ENCODE data around the gene ANKRD31. TPM values are rescaled to one million over a fixed set of nuclear protein-coding genes. Genes with fewer than 3 reads are reported as not detected.
A peak's percentile ranks its signal among the peaks of the same experiment; 100 is the strongest.

The ANKRD31 gene, protein sequence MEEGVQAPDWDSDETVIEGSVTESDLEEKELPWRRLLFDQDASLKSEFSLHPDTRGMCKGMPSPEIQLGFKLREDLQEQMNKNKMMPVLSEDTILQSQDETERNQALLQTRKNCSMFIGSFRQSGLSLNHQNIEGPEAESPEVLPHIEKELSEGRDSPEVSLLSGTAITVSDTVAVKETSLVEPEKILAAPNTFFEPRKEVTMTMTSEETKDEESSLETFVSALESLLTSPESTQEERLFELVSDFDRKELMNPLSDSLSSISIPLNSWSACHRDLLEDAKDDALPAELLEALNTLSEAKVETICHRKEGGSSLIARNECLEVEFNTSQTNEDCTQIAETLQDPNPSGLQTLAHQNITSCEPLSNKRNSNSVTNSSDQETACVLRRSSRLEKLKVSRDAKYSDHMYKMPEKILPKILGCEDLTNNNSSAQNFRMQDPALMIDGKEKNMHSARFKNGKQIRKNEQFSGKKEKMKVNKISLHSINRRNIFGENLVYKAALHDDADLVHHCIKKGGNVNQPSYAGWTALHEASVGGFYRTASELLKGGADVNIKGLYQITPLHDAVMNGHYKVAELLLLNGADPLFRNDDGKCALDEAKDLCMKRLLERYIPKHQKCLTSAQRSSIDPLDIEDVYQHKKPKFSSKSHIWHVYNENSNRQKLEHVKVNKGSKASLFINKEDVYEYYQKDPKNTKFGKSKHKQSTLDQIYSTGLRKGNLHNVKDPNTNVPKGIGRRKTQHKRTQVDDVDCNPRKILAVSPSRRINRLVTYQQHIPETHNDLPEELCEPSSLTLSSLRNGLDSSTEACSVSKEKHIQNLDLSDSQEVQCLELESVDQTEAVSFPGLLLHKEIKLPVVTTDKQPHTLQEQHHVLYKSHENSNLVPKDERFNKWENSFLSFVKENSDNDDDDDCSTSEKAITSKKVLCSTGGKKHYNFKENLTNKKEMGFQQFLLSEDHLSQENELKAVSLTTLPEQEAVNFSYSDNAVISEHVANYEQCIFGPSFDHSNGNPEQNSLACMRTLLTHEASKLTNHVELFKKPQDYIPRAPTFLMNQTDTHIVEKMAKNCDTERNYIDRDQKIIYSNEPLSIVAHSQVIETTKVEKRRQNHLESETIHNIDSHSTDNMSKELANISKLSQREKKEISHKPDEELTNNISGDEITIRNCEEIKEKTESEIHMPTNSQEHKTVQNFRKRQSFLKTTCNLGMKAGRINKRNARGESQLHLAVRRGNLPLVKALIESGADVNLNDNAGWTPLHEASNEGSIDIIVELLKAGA (N-terminal part only)
- 0.29 TPM for polyA plus RNA-seq (2013)

DNA sequence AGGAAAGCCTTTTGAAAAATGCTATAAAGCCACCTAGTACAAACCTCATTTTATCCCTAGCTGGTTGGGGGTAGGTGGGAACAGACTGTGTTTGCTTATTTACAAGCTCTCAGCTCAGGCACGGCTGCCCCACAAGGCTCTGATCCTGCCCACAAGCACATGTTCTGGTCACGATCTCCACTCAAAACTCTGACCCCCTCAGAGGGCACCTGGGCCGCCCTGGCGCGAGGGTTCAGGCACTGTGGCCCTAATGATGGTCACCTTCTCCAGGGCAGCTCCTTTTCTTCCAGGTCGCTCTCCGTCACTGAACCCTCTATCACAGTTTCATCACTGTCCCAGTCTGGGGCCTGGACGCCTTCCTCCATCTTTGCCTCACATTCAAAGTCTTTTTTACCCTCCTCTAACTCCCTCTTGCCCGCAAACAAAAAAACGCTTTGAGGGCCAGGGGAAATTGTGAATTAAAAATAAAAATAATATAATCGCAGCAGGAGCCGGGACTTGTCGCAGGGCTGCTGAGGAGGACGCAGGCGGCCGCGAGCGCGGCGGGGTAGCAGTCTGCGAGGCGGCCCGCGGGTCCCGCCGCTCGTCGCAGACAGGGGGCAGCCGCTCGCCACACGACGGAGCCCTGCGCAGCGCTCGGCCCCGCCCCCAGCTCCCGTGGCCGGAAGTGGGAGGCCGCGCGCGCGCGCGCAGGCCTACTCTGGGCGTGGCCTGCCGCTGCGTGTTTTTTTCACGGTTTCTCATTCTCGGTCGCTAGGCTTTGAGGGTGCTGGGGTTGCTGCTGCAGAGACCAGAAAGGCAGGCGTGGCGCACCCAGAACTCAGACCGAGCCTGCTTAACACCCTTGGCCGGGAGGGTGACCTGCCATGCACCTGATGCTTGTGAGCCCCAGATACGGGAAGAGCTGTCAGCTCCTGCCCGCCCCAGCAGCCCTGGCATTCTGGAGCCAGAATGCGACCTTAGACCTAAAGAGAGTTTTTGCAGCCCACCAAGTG, at the start of gene ANKRD31:
ANKRD31 (minus strand) TSS at position 557 of the 995 bp plus-strand sequence; CDS start at position 365, 192 bp downstream.
- Histone ChIP-seq H3K4me1 (ENCODE audit: control extremely low read depth in 1 of 4, control insufficient read depth in 4 of 4, insufficient read depth in 4 of 4, low read length in 3 of 4) (peaks cover 0 to 12% (median 7%) of the 10 kb centered on the region in 4 experiments), H3K4me3 (ENCODE audit: control insufficient read depth in 1 of 7, extremely low read depth in 1 of 7, insufficient read depth in 4 of 7, low read depth in 2 of 7, low read length in 6 of 7) (peak within 1 kb of the TSS; percentile 67 to 95 (median 77)), H3K27me3 (replicated peaks in 2 of 5; ENCODE audit: control insufficient read depth in 4 of 5, insufficient read depth in 5 of 5, low read length in 4 of 5) (no peaks in the 10 kb centered on the region), H3K9me3 (ENCODE audit: control extremely low read depth in 1 of 5, control insufficient read depth in 4 of 5, insufficient read depth in 2 of 5, low read depth in 1 of 5, low read length in 4 of 5) (no peaks in the 10 kb centered on the region), H3K27ac (ENCODE audit: insufficient read depth in 1 of 2, low read depth in 1 of 2, low read length in 2 of 2, poor library complexity in 1 of 2, severe bottlenecking in 2 of 2) (peak within 1 kb of the TSS in 1 of 2 experiments; percentile 64), H3K36me3 (ENCODE audit: control insufficient read depth in 4 of 4, insufficient read depth in 4 of 4, low read length in 3 of 4) (no peaks in the 10 kb centered on the region)
- ChIA-PET CTCF (interaction anchor here (0.6 to 2.9 kb wide), 14 partner anchors 11 to 829 kb away, joined by 3 to 20 read pairs (median 3); partner anchors contain the start of gene HMGCR), POLR2A (interaction anchor here (0.6 kb wide), 2 partner anchors 12 to 179 kb away, joined by 3 read pairs; no protein-coding TSS in a partner anchor)
- WGBS (ENCODE audit: insufficient coverage): 9% methylated on average over 48 of the region's 58 CpGs
- DNase-seq: peak; percentile 86 to 92 (median 90)

DNA sequence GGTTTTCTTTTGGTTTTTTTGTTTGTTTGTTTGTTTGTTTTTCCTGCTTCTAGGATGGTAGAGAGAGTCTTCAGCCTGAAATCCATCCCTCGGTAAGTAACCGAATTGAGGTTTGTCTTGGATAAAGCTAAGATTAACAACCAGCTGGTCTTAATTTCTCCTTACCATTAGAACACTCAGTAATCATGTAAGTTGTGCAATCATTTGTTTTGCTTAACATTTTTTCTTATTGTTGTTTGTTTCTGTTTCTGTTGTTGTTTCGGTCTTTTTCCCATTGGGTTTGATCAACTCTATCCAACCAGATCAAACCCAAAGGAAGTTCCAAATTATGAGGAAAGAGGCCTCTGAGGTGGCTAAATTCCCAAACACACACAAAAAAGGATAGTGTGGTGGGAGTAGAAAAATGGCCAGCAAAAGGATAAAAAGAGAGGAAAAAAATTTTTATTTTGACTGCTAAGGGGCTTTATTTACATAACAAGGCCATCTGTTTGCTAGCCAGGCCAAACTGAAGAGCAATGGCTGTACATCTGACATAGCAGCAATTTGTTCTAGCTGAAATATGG, 49.6 kb upstream of the ANKRD31 start:
- WGBS (ENCODE audit: insufficient coverage): no CpG with 5 or more reads among the region's 3 CpGs
- CTCF ChIA-PET: no interaction called here
- H3K4me1 ChIP-seq (ENCODE audit: control extremely low read depth in 1 of 4, control insufficient read depth in 4 of 4, insufficient read depth in 4 of 4, low read length in 3 of 4): no peaks in the 10 kb centered on the region

GRCh38 chr5:75282581-75282980, 45.9 kb upstream of the ANKRD31 start:
- H3K9me3 ChIP-seq (ENCODE audit: control extremely low read depth in 1 of 5, control insufficient read depth in 4 of 5, insufficient read depth in 2 of 5, low read depth in 1 of 5, low read length in 4 of 5): peaks cover 0 to 2% (median 0%) of the 10 kb centered on the region in 5 experiments
- CTCF ChIA-PET: interaction anchor here (1.0 kb wide), 1 partner anchor 11 kb away, joined by 3 read pairs; no protein-coding TSS in a partner anchor
- WGBS (ENCODE audit: insufficient coverage): 100% methylated on average over 2 of the region's 2 CpGs
- no peaks in the 10 kb centered on the region for H3K27me3 ChIP-seq (replicated peaks in 2 of 5; ENCODE audit: control insufficient read depth in 4 of 5, insufficient read depth in 5 of 5, low read length in 4 of 5)
- POLR2A ChIA-PET: no interaction called here
- H3K36me3 ChIP-seq (ENCODE audit: control insufficient read depth in 4 of 4, insufficient read depth in 4 of 4, low read length in 3 of 4): no peaks in the 10 kb centered on the region
- H3K4me1 ChIP-seq (ENCODE audit: control extremely low read depth in 1 of 4, control insufficient read depth in 4 of 4, insufficient read depth in 4 of 4, low read length in 3 of 4): no peaks in the 10 kb centered on the region
- no peak for DNase-seq
- H3K4me3 ChIP-seq (ENCODE audit: control insufficient read depth in 1 of 7, extremely low read depth in 1 of 7, insufficient read depth in 4 of 7, low read depth in 2 of 7, low read length in 6 of 7): no peak overlapping the region
- H3K27ac ChIP-seq (ENCODE audit: insufficient read depth in 1 of 2, low read depth in 1 of 2, low read length in 2 of 2, poor library complexity in 1 of 2, severe bottlenecking in 2 of 2): no peak overlapping the region

More for the DNA sequence above, 49.6 kb upstream of the ANKRD31 start:
- Histone ChIP-seq H3K4me3 (ENCODE audit: control insufficient read depth in 1 of 7, extremely low read depth in 1 of 7, insufficient read depth in 4 of 7, low read depth in 2 of 7, low read length in 6 of 7) (no peak overlapping the region), H3K9me3 (ENCODE audit: control extremely low read depth in 1 of 5, control insufficient read depth in 4 of 5, insufficient read depth in 2 of 5, low read depth in 1 of 5, low read length in 4 of 5) (peaks cover 0 to 2% (median 0%) of the 10 kb centered on the region in 5 experiments), H3K27ac (ENCODE audit: insufficient read depth in 1 of 2, low read depth in 1 of 2, low read length in 2 of 2, poor library complexity in 1 of 2, severe bottlenecking in 2 of 2) (no peak overlapping the region), H3K36me3 (ENCODE audit: control insufficient read depth in 4 of 4, insufficient read depth in 4 of 4, low read length in 3 of 4) (no peaks in the 10 kb centered on the region), H3K27me3 (replicated peaks in 2 of 5; ENCODE audit: control insufficient read depth in 4 of 5, insufficient read depth in 5 of 5, low read length in 4 of 5) (no peaks in the 10 kb centered on the region)
- POLR2A ChIA-PET: no interaction called here
- DNase-seq: no peak

GRCh38 chr5:75281716-75282465, 45.2 kb upstream of the ANKRD31 start:
- Histone ChIP-seq H3K36me3 (ENCODE audit: control insufficient read depth in 4 of 4, insufficient read depth in 4 of 4, low read length in 3 of 4) (no peaks in the 10 kb centered on the region), H3K27ac (ENCODE audit: insufficient read depth in 1 of 2, low read depth in 1 of 2, low read length in 2 of 2, poor library complexity in 1 of 2, severe bottlenecking in 2 of 2) (no peak overlapping the region), H3K27me3 (replicated peaks in 2 of 5; ENCODE audit: control insufficient read depth in 4 of 5, insufficient read depth in 5 of 5, low read length in 4 of 5) (no peaks in the 10 kb centered on the region), H3K4me3 (ENCODE audit: control insufficient read depth in 1 of 7, extremely low read depth in 1 of 7, insufficient read depth in 4 of 7, low read depth in 2 of 7, low read length in 6 of 7) (no peak overlapping the region), H3K9me3 (ENCODE audit: control extremely low read depth in 1 of 5, control insufficient read depth in 4 of 5, insufficient read depth in 2 of 5, low read depth in 1 of 5, low read length in 4 of 5) (no peaks in the 10 kb centered on the region), H3K4me1 (ENCODE audit: control extremely low read depth in 1 of 4, control insufficient read depth in 4 of 4, insufficient read depth in 4 of 4, low read length in 3 of 4) (no peaks in the 10 kb centered on the region)
- WGBS (ENCODE audit: insufficient coverage): 88% methylated on average over 2 of the region's 4 CpGs
- DNase-seq: no peak
- CTCF ChIA-PET: interaction anchor here (0.5 to 1.0 kb wide), 2 partner anchors 11 to 939 kb away, joined by 3 read pairs; no protein-coding TSS in a partner anchor
- POLR2A ChIA-PET: no interaction called here

- POLR2A ChIA-PET: no interaction called here
- Histone ChIP-seq H3K27ac (ENCODE audit: insufficient read depth in 1 of 2, low read depth in 1 of 2, low read length in 2 of 2, poor library complexity in 1 of 2, severe bottlenecking in 2 of 2) (no peak overlapping the region), H3K9me3 (ENCODE audit: control extremely low read depth in 1 of 5, control insufficient read depth in 4 of 5, insufficient read depth in 2 of 5, low read depth in 1 of 5, low read length in 4 of 5) (no peaks in the 10 kb centered on the region), H3K36me3 (ENCODE audit: control insufficient read depth in 4 of 4, insufficient read depth in 4 of 4, low read length in 3 of 4) (no peaks in the 10 kb centered on the region), H3K27me3 (replicated peaks in 2 of 5; ENCODE audit: control insufficient read depth in 4 of 5, insufficient read depth in 5 of 5, low read length in 4 of 5) (no peaks in the 10 kb centered on the region), H3K4me1 (ENCODE audit: control extremely low read depth in 1 of 4, control insufficient read depth in 4 of 4, insufficient read depth in 4 of 4, low read length in 3 of 4) (no peaks in the 10 kb centered on the region), H3K4me3 (ENCODE audit: control insufficient read depth in 1 of 7, extremely low read depth in 1 of 7, insufficient read depth in 4 of 7, low read depth in 2 of 7, low read length in 6 of 7) (no peak overlapping the region)
- CTCF ChIA-PET: no interaction called here
- no peak for DNase-seq
- WGBS (ENCODE audit: insufficient coverage): 88% methylated on average over 1 of the region's 1 CpG
Observed at GRCh38 chr5:75279321-75279720, 42.6 kb upstream of the ANKRD31 start.

Data from common myeloid progenitor, CD34-positive (primary cell).